Choroid plexus epithelial cell (primary cell): ENCODE data around the gene LPCAT1.

Source experiments
- DNase-seq: peaks from one replicate; pipeline ENCODE4 v3.0.0-alpha.2; 2010; ENCODE audit warnings: low read depth
- H3K4me3 ChIP-seq: 2 replicates; pipeline ENCODE4 v1.5.1; 2011; ENCODE audit warnings: low read depth, mild to moderate bottlenecking, control low read depth, low read length, moderate library complexity
- TF ChIP-seq, protein P1 (sequence below): conservative IDR thresholded peaks from 2 replicates; pipeline ENCODE4 v1.5.1; 2011; ENCODE audit warnings: low read depth, mild to moderate bottlenecking, control low read depth, inconsistent platforms, low read length, moderate library complexity

LPCAT1 gene

DNA sequence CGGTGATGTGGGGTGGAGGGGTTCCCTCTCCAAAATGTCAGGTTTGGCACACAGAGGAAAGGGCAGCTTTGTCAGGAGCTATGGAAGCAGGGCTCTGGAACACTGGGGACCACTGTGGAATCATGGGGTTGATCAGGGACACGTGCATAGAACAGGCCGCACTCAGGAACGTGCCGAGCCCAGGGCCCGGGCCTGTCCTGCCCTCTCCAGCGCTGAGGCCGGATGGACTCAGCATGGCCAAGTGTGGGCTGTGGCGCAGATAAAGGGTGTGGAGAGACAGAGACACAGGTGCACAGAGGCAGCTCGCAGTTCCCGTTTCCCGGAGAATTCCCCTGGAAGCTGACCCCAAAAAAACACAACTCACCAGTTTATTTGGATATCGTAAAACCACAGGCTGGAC is 40.7 kb downstream of the LPCAT1 start:
- no peak for DNase-seq
- TF ChIP-seq, protein P1, sequence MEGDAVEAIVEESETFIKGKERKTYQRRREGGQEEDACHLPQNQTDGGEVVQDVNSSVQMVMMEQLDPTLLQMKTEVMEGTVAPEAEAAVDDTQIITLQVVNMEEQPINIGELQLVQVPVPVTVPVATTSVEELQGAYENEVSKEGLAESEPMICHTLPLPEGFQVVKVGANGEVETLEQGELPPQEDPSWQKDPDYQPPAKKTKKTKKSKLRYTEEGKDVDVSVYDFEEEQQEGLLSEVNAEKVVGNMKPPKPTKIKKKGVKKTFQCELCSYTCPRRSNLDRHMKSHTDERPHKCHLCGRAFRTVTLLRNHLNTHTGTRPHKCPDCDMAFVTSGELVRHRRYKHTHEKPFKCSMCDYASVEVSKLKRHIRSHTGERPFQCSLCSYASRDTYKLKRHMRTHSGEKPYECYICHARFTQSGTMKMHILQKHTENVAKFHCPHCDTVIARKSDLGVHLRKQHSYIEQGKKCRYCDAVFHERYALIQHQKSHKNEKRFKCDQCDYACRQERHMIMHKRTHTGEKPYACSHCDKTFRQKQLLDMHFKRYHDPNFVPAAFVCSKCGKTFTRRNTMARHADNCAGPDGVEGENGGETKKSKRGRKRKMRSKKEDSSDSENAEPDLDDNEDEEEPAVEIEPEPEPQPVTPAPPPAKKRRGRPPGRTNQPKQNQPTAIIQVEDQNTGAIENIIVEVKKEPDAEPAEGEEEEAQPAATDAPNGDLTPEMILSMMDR = no peak
- no peak overlapping the region for H3K4me3 ChIP-seq

DNA sequence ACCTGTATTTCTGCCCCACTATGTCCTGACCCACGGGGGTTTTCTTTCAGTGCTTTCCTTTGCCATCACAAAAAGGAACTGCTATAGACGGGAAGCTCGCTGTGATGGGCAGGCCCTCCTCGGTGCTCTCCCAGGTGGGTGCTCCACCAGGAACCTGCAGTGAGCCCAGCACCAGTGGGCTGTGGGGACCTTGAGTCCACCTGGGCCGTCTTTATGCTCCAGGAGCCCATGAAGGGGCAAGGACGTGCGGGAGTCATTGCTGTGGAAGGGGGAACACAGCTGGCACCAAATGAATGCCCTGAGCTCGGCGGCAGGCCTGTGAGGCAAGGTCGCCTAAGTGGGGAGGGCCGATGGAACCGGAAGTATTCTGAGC is 41.8 kb downstream of the LPCAT1 start:
- H3K4me3 ChIP-seq = no peak overlapping the region
- DNase-seq = no peak
- TF ChIP-seq, protein P1 = no peak

DNA sequence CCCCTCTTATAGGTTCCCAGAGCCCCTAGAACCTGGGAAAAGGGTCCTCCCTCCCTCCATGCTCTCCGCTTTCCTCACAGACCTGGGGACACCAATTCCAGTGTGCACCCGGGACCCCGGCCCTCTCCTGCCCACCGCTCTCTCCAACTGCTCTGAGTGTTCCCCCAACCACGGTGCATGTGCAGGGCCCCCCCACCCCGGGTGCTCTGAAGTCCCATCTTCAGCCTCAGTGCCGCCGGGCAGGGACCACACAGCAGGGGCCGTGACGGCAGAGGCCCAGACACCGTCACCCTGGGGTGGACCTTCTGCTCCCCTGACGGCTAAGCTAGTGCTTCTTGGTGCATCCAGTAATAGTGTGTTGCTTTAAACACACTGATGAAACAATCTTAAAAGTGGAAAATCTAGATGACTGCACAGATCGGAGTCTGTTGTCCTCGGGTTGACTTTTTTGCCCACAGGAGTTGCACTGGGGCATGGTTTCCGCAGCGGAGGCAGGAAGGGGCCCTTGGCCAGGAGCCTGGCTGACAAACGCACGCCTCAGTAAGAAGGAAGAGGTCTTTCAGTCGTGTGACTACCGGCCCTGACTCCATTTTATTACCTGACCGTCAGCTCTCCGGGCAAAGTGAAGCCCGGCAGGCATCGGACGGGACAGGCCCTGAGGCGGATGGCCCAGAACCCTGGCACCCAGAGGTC is 42.3 kb downstream of the LPCAT1 start:
- H3K4me3 ChIP-seq = no peak overlapping the region
- TF ChIP-seq, protein P1 = no peak
- no peak for DNase-seq

DNA sequence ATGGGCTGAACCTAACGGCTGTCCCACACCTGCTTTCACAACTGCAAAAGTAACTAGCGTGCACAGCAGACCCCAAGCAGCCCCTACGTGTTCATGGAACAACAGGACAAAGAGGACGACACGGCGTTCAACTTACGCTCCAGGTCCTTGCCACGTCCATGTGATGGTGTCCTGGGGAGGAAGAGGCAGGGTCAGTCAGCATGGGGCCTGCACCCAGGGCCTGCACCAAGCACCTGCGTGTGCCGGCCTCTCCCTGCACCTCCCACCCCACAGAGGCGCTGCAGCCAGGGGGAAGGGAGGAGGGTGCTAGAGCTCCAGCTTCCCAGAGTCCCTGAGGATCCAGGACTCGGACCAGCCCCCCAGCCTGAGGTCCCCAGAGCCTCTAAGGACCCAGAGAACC is 43.0 kb downstream of the LPCAT1 start:
- TF ChIP-seq, protein P1 = no peak
- DNase-seq = no peak
- no peak overlapping the region for H3K4me3 ChIP-seq

DNA sequence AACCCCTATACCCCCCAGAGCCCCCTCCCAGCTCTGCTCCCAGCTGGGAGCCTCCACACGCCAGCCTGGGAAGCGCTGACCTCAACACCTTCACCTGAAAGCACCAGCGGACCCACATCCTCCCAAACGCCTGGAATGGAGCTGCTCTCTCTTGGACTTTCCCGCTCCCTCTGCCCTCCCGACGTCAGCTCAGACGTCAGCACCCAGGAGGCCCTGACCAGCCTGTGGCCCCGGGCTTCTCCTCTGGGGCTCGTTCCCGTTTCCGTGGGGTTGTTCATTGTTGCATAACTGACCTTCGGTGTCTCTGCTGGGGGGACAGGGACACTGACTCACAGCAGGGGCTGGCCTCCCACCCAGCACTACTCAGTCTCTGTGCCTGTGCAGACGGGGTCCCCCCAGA is 43.5 kb downstream of the LPCAT1 start:
- no peak overlapping the region for H3K4me3 ChIP-seq
- TF ChIP-seq, protein P1 = no peak
- peak; percentile 54 for DNase-seq

DNA sequence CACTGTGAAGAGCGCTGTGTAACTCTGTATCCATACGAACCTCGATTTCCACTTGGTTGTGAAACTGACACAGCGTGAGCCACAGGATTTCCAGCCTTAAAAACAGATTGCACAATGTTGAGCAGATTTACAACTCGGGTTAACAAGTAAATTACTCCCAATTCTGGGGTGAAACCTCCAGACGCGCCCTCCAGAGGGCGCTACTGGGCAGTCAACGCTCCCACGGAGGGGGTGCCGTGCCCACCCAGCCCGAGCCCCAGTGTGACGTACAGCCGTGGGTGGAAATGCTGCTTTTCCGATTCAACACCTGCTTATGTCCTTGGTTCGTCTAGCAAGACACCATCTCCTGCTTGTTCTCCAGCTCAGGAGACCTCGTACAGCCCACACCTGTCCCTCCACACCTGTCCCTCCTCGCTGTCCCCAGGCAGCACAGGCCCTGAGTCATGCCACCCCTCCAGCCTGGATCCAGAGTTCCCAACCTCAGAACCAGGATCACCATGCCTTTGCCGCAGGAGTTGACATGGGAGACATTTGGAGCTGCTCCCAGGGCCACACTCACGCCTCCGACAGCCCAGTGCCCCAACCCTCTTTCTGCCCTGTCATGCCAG is 44.1 kb downstream of the LPCAT1 start:
- TF ChIP-seq, protein P1 = peak; percentile 85
- H3K4me3 ChIP-seq = no peak overlapping the region
- peak; percentile 90 for DNase-seq

DNA sequence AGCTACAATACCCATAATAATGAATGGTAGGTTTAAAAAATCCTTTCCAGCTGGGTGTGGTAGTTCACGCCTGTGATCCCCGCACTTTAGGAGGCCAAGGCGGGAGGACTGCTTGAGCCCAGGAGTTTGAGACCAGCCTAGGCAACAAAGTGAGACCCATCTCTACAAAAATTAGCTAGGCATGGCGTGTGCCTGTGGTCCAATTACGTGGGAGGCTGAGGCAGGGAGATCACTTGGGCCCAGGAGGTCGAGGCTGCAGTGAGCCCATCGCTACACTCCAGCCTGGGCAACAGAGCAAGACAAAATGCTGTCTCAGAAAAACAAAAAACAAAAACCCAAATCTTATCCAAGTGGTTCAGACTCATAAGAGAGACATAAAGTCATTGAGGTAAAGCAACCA is 44.7 kb downstream of the LPCAT1 start:
- no peak for DNase-seq
- TF ChIP-seq, protein P1 = no peak
- no peak overlapping the region for H3K4me3 ChIP-seq
